ENCODE data around the gene BCKDK.

Gene BCKDK

GRCh38 chr16:31117384-31118222 is 9.4 kb downstream of the BCKDK start, which contains the start of gene KAT8 (continued):
- TF ChIP-seq, protein P1, sequence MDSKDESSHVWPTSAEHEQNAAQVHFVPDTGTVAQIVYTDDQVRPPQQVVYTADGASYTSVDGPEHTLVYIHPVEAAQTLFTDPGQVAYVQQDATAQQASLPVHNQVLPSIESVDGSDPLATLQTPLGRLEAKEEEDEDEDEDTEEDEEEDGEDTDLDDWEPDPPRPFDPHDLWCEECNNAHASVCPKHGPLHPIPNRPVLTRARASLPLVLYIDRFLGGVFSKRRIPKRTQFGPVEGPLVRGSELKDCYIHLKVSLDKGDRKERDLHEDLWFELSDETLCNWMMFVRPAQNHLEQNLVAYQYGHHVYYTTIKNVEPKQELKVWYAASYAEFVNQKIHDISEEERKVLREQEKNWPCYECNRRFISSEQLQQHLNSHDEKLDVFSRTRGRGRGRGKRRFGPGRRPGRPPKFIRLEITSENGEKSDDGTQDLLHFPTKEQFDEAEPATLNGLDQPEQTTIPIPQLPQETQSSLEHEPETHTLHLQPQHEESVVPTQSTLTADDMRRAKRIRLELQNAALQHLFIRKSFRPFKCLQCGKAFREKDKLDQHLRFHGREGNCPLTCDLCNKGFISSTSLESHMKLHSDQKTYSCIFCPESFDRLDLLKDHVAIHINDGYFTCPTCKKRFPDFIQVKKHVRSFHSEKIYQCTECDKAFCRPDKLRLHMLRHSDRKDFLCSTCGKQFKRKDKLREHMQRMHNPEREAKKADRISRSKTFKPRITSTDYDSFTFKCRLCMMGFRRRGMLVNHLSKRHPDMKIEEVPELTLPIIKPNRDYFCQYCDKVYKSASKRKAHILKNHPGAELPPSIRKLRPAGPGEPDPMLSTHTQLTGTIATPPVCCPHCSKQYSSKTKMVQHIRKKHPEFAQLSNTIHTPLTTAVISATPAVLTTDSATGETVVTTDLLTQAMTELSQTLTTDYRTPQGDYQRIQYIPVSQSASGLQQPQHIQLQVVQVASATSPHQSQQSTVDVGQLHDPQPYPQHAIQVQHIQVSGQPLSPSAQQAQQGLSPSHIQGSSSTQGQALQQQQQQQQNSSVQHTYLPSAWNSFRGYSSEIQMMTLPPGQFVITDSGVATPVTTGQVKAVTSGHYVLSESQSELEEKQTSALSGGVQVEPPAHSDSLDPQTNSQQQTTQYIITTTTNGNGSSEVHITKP (tag by site-specific recombination; IDR thresholded peaks at IDR 0.05) = no peak
- TF ChIP-seq ZSCAN30 (tag by site-specific recombination; IDR thresholded peaks at IDR 0.05) = peak; percentile 53; the same call in 1 of the 2 replicates
- 0 out of 2 replicates have a peak, but pooled peaks have one; percentile 40 for TF ChIP-seq IKZF3 (tag by site-specific recombination; IDR thresholded peaks at IDR 0.05)
- peak; percentile 75 for TF ChIP-seq REST (tag by site-specific recombination; IDR thresholded peaks at IDR 0.05)
- TF ChIP-seq, protein P2, sequence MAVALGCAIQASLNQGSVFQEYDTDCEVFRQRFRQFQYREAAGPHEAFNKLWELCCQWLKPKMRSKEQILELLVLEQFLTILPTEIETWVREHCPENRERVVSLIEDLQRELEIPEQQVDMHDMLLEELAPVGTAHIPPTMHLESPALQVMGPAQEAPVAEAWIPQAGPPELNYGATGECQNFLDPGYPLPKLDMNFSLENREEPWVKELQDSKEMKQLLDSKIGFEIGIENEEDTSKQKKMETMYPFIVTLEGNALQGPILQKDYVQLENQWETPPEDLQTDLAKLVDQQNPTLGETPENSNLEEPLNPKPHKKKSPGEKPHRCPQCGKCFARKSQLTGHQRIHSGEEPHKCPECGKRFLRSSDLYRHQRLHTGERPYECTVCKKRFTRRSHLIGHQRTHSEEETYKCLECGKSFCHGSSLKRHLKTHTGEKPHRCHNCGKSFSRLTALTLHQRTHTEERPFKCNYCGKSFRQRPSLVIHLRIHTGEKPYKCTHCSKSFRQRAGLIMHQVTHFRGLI (tag by site-specific recombination; IDR thresholded peaks at IDR 0.05) = no peak
- peak; percentile 83 for TF ChIP-seq ZNF558 (tag by site-specific recombination; IDR thresholded peaks at IDR 0.05)
- no peak for TF ChIP-seq PRDM6 (tag by site-specific recombination; IDR thresholded peaks at IDR 0.05)
- peak; percentile 37; the same call in 1 of the 2 replicates for TF ChIP-seq KLF16 (tag by site-specific recombination; IDR thresholded peaks at IDR 0.05)
- peak; percentile 74 for TF ChIP-seq EGR2 (tag by site-specific recombination; IDR thresholded peaks at IDR 0.05; ENCODE audit: low read depth)
- peak; percentile 64 for TF ChIP-seq KLF8 (tag by site-specific recombination; IDR thresholded peaks at IDR 0.05)
- no peak for TF ChIP-seq RBAK (tag by site-specific recombination; IDR thresholded peaks at IDR 0.05)
- TF ChIP-seq, protein P3, sequence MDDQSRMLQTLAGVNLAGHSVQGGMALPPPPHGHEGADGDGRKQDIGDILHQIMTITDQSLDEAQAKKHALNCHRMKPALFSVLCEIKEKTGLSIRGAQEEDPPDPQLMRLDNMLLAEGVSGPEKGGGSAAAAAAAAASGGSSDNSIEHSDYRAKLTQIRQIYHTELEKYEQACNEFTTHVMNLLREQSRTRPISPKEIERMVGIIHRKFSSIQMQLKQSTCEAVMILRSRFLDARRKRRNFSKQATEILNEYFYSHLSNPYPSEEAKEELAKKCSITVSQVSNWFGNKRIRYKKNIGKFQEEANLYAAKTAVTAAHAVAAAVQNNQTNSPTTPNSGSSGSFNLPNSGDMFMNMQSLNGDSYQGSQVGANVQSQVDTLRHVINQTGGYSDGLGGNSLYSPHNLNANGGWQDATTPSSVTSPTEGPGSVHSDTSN (CRISPR knock-in tag; IDR thresholded peaks at IDR 0.05) = peak; percentile 39; the same call in 1 of the 2 replicates

Data from HEK293 (cell line).